ENCODE measurements around the gene PTPRG.

DNA sequence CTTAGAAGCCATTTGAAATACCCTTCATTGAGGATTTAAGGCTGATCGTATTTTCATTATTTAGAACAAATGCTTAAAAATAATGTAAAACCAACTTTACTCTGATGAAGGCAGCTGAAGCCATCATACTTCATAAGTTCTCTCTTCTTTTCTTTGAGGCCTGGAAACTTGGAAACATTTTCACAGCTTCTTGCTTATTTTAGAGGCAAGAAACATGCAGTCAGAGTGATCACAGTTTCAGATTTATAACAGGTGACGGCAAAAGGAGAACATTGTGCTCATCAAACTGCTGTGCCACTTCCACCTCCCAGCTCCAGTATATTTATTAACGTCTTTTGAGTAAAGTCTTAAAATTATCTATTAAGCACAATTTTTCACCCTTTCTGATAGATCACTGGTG, 376.1 kb downstream of the PTPRG start:
- TF ChIP-seq, protein P1, sequence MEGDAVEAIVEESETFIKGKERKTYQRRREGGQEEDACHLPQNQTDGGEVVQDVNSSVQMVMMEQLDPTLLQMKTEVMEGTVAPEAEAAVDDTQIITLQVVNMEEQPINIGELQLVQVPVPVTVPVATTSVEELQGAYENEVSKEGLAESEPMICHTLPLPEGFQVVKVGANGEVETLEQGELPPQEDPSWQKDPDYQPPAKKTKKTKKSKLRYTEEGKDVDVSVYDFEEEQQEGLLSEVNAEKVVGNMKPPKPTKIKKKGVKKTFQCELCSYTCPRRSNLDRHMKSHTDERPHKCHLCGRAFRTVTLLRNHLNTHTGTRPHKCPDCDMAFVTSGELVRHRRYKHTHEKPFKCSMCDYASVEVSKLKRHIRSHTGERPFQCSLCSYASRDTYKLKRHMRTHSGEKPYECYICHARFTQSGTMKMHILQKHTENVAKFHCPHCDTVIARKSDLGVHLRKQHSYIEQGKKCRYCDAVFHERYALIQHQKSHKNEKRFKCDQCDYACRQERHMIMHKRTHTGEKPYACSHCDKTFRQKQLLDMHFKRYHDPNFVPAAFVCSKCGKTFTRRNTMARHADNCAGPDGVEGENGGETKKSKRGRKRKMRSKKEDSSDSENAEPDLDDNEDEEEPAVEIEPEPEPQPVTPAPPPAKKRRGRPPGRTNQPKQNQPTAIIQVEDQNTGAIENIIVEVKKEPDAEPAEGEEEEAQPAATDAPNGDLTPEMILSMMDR (conservative IDR thresholded peaks at IDR 0.05; ENCODE audit: low read depth, low read length) = no peak
- no peak for TF ChIP-seq EZH2 (IDR thresholded peaks at IDR 0.05; ENCODE audit: low read length, unreplicated experiment)

Measured in PC-3 (cell line).